NCI-H774 (cell line): Measurements from ENCODE around the gene MST1R.

Experiments
- DNase-seq: peaks from one replicate; lab custom pipeline; 2025; lab: John Stamatoyannopoulos, UW

MST1R gene

DNA sequence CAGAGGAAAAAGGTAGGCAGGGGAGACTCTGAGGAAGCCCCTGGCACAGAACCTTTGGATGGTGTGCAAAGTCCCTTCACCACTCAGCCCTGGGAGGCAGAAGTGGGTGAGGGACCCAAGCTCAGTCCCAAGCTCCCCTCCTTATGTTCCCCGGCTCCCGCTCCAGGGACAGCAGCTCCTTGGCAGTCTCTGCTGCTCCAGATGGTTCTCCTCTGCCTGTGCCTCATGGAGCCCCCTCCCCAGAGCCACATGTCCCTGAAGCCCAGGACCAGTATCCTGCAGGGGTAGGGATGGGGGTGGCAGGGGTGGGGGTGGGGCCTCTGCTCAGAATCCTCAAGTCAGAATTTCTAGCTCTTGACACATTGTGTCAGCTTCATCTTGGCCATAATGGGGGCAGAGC, 26.0 kb downstream of the MST1R start:
- DNase-seq = no peak

DNA sequence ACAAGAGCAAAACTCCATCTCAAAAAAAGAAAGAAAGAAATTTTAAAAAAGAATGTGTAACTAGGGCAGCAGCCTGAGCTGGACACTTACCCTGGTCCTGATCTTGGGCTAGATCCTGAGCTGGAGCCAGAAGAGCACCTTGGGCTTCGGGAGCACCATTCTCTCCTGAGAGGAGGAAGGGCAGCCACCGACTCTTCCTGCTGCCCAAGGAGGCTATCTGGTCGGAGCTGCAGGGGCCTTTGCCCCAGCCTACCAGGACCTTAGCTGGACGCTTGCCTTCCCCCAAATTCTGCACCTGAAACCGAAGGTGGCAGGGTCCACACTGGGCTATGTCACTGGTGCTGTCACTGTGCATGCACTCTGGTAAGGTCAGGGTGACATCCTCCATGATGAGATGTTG, 27.1 kb downstream of the MST1R start:
- no peak for DNase-seq

DNA sequence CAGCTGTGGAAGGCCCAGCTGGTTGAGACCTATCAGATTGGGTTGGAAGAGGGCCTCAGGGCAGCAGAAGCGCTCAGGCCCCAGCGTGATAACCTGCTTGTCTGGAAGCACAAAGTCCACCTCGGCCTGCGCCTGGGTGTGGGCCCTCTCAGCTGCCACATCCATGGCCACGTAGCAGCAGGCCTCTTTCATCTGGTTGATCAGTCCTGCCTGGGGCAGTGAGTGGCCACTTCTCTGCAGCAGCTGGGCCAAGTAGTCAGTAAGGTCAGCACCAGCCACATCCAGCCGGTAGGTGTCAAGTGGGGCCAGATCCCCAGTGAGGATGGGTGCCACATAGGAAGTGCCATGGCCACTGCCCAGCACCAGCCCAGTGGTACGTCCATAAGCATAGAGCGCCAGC, 30.1 kb downstream of the MST1R start:
- DNase-seq = no peak

DNA sequence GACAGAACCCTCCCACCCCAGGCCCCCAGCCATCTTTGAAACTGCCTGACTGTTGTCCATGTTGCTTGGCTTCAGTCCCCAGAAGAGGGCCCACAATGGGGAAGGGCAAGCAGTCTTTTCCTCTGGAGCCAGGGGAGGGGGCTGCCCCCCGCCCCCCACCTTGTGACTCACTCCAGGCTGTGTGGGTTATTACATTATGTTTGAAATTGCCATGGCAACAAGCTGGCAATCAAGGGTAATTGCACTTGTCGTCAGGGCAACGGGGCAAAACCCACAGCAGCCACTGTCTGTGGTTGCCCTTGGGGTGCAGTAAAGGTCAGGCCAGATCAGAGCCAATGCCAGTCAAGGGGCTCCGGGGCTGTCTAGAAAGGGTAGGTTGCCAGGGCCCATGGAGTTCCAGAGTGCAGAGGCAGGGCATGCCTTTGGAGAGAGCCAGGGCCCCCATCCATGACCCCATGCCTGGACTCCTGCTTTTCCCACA, 30.8 kb downstream of the MST1R start:
- DNase-seq = no peak

DNA sequence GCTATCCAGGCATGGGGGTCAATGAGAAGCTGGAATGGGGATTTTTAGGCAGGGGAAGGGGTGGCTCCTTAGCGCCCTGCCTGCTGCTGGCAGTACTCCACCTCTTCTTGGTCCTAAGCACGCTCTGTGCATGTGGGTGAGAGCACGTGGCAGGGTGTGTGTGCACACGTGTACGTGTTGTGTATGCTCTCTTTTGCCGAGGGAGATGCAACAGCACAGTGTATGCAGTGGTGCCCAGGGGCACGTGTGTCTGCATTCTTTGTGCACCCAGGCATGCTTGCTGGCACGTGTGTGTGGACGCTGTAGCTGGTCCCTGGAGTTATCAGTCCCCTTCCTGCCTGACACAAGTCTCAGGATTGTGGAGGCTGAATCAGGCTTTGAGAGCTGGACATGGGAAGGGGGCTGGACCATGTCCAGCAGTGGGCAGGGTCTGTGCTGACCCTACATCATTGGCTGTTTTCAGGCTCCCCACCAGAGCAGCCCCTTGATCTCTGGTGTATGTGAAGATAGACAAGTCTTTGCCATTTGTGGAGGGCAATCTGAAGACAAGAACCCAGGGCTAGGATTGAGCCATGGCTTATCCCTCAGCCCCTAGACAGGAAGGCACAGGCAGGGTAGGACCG, 32.0 kb downstream of the MST1R start:
- DNase-seq = no peak

DNA sequence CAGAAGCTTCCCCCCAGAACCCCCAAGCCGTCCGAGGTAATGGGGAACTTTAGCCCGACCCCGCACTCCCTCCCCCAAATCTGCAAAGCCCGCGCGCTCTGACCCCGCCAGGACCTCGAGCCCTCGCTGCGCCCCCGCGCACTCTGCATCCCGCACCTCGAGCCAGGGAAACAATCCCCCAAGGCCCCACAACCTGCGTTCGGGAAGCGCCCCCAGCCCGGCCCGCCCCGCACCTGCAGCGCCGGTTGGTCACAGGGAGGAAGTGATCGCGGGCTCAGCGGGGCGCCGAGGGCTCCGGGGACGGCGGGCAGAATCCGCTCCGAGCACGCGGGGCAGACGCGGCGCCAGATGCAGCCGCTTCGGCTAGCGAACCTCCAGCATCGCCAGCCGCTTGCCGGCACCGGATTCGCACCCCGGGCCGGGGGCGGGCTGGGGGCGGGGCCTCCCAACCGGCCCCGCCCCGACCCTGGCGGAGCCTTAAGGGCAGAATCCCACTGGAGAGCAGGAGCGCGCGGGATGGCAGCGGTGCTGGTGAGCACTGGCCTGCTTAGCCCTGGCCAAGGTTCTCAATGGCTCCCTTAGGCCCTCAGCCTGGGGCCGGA, 34.0 kb downstream of the MST1R start, which contains the start of gene CAMKV:
Gene CAMKV, minus strand, starts transcription at position 382 of the 602 bp plus-strand sequence. CDS start 7,518 bp downstream, outside the sequence.
- no peak for DNase-seq

DNA sequence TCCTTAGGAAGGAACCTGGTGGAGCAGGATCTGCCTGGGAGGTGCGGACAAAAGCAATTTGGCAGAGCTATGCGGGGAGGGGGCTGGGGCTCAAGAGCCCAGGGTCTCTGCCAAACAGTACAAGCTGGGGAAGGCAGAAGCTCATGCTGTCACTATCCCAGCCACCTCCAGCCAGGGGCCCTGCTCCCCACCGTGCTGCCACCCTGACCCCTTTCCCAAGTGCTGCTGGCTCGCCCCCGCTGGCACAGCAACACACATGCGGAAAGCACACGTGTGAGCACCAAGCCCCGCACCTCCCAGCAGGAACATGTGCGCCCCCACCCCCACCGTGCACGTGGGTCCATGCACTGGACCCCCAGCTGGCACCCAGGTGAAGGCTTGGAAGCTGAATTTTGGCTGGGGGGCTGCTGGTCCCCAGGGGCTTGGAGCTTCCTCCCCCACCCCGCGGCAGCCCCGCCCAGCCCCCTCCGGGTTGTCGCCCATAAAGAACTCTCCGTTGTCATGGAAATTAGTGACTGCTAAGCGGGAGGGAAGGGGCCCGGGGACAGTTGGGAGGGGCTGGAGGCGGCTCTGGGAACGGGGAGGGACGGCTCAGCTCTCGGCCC, 34.7 kb downstream of the MST1R start:
- no peak for DNase-seq

DNA sequence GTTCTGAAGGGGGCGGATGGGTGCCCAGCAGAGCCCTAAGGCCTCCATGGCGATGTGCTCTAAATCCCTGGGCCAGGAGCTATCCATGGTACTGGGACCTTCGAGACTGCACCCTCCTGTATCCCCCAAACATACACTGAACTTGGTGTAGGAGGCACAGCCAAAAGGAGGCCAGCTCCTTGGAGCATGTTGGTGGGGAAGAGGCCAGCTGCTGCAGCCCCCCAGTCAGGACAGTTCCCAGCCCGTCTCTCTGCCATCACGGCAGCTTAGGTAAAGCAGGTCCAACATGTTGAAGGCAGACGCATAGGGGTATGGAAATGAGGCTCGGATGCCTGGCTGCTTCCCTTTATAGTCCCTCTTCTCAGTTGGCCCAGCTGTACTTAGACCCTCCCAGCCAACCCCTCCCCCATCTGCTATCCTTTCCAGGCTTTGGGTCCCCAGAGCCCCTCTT, 35.8 kb downstream of the MST1R start:
- DNase-seq = no peak

DNA sequence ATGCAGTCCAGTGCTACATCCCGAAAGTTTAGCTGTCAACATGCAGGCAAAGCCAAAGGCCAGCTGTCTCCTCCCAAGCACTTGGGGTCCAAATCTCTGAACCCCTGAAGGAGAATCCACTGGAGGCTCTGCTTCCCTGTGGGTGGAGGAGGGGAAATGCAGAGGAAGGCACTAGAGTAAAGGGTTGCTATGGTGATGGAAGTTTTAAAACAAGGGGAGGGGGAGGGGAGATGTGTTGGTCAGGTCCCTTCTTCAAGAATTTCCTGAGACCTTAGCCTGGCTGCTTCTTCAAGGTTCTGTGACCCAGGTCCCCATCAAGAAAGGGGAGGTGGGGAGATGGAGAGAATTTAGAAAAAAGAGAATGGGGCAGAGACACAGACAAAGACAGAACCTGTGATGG, 36.3 kb downstream of the MST1R start:
- no peak for DNase-seq

DNA sequence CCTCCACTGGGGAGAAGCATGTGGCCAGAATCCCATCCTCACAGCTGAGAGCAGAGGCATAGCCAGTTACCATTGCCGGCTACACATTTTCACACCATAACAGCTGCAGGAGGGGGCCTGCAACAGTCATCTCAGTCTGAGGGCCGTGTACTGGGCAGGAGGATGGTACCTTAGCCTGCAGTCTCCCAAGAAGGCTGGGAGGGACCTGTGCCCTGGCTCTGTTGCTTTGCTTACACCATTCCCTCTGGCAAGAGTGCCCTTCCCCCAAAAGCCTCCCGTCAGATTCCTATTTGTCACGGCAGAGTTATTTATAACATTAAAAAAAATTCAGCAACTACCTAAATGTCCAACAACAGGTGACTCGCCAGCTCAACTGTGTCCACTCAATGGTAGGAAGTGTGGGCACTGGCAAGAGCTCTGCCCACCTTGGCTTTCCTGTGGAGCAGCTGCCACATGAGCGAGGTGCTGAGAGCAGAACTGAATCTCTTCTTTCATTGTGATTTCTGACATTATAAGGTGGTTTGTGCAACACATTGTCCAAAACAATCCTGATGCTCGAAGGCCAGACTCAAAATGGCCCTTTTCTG, 38.4 kb downstream of the MST1R start:
- no peak for DNase-seq

DNA sequence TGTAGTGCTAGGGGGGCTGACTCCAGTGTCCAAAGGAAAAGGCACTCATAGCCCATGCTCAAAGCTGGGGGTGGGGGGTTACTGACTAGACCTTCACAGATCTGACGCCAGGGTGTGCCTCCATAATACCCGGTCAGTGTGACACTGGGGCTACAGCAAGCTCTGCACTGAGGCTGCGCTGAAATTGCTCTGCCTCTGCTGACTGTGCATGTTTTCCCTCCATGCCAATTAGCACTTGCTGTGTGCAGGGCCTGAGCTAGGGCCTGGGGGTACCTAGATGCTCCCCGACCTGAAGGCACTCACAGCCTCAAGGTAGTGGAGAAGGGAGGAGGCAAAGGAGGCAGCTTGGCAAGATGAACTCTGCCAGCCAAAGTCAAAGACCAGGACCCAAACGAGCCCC, 39.2 kb downstream of the MST1R start:
- DNase-seq = no peak

DNA sequence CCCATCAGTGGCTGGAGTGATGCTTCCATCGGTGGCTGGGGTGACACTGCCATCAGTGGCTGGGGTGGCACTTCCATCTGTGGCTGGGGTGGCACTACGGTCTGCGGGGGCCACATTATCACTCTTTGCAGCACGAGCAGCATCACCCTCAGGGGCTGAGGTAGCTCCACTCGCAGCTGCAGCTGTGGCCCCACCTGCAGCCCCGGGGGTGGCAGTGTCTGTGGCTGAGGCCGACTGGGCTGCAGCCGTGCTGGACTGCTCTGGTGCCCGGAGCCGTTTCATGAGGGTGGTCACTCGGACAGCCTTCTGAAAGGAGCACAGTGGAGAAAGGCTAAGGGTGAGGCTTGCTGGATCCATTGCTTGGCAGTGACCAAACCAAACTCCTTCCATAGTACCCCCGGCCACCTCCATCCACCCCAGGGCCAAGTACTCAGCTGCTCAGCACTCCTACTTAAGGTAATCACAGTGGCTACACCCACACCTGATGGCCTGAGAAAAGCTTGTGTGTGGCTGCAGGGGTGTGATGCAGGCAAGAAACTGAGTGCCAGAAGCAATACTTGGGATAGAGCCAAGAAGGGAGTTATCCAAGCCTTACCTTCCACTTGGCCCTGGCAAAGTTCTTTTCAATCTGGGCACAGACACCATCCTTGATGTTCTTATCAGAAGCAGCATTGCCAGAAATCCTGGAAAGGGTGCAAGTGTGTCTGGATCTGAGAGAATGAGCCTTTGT, 43.9 kb downstream of the MST1R start:
- no peak for DNase-seq

DNA sequence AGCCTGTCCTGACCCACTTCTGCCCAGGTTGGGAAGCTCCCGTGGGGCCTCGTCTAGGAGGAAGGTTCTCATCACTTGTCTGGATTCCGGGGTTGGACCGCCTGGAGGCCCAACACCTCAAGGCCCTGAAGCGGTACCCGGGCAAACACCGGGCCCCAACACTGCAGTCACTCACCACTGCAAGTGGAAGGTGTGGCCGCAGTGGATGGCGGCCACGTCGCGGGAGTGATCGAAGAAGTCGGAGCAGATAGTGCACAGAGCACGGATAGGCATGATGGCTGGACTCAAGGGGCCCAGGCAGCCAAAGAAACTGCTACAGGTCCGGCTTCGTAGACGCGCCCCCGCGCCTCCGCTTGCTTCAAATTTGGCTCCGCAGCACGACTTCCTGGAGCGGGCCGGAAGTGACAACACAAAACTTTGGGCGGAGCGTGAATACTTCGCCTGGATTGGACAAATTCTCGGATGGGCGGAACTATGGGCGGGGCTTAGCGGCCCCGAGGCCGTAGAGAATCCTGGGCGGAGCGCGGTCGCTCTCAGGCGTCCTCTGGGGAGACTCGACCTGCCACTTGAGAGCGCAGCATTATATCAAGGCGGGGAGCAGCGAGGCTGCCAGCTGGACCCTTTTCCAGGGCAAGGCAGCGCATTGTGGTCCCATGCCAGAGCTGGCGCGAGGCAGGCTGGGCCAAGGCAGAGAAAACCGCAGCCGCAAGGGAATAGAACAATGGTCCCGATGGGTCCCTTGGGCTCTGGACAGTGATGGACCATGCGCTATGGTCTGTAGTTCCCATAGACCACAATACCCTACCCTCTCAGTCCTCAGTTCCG, 47.3 kb downstream of the MST1R start, which contains the start of gene TRAIP:
Gene TRAIP, minus strand, starts transcription at position 384 of the 825 bp plus-strand sequence. Its CDS starts 111 bp downstream, at position 273.
- DNase-seq = peak; percentile 75

DNA sequence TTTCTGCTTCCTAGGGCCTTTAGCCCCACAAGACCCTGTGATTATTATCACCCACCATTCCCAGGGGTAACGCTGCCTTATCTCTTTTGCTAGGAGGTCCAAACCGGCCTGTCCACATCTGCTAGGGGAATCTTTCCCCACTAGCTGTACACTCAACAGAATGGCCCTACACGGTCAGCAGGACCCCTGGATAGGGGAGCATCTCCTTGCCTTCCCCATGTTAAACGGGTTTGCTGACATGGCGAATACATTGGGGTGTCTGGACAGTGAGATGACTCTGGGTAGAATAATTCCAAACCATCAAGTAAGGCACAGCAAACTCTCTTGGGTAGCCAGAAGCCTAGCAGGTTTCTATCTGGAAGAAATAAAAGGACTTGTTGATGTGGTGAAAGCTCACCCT, 48.0 kb downstream of the MST1R start:
- DNase-seq = no peak

DNA sequence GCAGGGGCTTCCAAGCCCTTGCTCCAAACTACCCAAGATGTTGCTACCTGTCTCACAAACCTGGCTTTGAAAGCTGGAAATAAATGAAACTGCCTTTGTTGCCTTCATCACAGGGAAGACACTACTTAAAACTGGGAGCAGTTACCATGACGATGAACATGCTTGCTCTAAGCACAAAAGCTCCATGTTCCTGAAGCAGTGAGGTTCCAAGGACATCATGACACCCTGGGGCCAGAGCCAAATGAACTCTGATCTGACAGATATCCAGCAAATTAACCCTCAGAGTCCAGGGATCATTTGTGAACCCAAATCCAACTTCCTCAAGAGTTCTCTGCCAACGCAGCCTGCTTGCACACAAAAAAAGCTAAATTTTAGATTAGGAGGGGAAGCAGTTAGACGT, 58.0 kb downstream of the MST1R start:
- DNase-seq = no peak

DNA sequence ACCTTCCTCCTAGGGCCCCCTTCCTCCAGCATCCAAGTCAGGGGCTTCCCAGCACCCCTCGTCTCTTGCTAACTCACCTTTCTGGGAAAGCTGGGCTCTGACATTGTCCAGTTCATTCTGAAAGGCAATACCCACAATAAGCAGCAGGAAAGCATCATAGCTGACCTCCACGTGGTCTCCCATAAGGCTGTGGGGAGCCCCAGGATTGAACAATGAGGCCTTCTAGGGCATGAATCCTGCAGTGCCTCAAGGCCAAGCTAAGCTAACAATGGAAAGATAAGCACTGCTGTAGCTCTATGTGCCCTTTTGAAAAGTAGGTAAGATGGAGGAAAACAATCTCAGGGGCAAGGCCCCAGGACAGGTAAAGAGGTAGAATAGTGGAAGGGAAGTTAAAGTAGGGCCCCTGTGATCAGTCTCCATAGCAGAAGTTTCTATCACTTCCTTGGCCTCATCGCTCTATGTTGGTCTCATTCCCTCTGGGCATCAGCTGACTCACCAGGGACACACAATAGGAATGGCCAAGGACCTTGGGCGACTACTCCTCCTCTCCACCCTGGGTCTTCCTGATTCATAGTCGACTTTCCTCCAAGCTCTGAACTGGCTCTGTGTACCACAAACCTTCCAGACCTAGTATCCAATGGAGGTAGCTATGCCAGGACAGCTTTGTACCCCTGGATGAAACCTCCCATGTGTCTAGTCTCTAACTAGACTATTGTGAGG, 59.0 kb downstream of the MST1R start:
- DNase-seq = no peak

DNA sequence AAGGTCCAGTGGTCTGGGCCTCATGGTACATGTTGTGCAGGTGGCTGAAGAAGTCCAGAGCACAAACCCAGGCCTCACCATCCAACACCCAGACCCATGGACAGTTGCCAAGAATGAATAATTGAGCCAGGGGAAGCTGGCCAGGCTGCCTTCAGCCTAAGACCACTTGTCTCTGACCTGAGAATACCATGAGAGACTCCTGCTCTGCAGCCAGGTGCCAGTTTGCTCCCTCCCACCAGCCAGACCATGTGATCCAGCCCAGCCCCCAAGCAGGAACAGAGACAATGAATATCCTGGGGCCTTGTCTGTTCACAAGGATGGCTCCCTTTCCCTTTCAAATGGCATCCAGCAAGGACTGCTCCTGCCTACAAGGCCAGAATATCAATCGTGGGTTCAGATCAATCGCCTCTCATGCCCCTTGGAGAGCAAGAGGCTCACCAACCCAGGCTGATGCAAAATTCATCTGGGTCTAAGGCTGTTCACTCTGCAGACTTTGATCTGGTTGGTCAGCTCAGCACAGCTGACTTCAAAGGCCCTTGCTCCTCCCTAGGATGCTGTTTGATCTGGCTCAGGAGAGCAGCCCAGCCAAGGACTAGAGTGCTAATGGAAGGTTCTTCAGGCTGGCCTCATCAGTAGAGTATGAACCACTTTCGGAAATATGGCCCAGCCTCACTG, 60.7 kb downstream of the MST1R start:
- no peak for DNase-seq

DNA sequence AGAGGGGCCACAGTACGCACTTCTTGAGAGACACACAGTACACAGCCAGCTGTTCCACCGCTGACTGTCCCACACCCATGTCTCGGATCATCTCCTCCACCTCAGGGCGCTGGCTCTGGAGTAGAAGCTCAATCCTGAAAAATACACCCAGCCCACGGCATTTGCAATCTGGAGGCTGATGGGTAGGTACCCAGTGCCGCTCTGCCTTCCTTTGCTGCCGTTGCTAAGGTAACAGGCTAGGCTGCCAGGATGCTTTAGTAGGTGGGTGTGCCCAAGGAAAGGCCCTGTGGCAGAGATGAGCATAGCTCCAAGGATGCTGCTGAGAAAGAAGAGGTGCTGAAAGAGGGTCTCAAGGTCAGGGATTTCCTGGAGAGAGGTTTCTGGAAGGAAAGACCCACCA, 61.9 kb downstream of the MST1R start:
- no peak for DNase-seq

DNA sequence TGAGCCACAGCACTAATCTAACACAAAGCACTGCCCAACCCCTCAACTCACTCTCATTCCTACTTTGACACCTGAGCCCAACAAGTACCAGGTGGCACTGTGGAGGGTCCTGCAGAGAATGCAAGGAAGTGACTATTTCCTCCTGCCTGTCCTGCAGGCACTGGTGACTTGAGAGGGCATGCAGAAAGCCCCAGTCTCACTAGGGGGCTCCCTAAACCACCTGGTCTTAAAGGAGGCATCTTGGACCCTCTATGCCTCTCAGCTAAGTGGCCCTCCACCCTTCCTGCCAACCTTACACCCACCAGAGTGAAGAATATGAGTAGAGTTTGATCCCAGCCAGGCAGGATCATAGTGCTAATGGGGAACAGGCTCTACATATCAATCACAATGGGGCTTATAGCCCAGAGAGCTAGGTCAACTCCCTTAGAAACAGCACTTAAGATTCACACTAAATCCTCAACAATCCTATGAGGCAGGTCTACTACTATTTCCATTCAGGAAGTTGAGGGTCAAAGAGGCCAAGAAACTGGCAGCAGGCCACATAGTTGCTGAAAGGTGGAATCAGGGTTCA, 62.5 kb downstream of the MST1R start:
- DNase-seq = no peak

DNA sequence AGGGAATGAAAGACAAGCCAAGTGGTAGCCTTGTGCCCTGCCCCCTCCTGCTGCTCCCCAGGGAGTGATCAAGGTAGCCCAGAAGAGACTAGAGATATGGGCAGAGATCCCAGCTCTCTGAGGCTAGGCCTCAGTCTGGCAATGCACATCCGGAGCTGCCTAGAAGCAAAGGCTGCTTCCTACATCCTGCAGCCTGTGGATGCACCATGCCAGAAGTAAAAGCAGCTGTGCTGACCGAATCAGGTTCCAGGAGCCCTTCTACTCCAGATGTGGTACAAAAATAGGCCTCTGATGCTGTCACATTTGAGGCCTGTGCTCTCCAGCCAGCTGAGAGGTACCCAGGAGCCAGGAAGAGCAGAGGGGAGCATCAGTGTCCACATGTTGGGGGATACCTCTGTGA, 63.3 kb downstream of the MST1R start:
- no peak for DNase-seq
